Esophagus squamous epithelium (tissue), 4 donors: ENCODE results near the gene SPNS3.

Experiments used
- CTCF ChIP-seq, 6 experiments: fragments of 450-650 bp in 4 of 6; fragments of 200-600 bp in 2 of 6; sonication (generic) in 2 of 6; IDR thresholded peaks; one replicate each; pipeline ENCODE4 v1.5.1; 2016 to 2019; ENCODE audit warnings: antibody characterized with exemption in 6 of 6, mild to moderate bottlenecking in 4 of 6, moderate library complexity in 4 of 6
- POLR2A ChIP-seq, 4 donors: fragments of 450-650 bp; IDR thresholded peaks; one replicate each; pipeline ENCODE4 v1.6.1; 2017; ENCODE audit warnings: antibody characterized with exemption in 4 of 4, mild to moderate bottlenecking in 4 of 4, moderate library complexity in 3 of 4

- TF ChIP-seq CTCF (IDR thresholded peaks at IDR 0.05) (no peak), POLR2A (IDR thresholded peaks at IDR 0.05) (no peak)
Observed at GRCh38 chr17:4503283-4504025, 69.7 kb downstream of the SPNS3 start.
